Kidney (tissue), 14 donors: ENCODE measurements around the gene NUP107. TPM values are rescaled to one million over a fixed set of nuclear protein-coding genes. Genes with fewer than 3 reads are reported as not detected.

Experiments
- DNase-seq, 5 donors: peaks; one replicate each; pipeline ENCODE4 v3.0.0-alpha.2; 2013 to 2020
- FAIRE-seq: peaks from 2 replicates; lab custom pipeline; 2012; peaks lifted over from hg19 to GRCh38; lab: Jason Lieb, UNC
- H3K27ac ChIP-seq, 2 donors: one replicate each; pipeline ENCODE4 v1.7.0; 2013; ENCODE audit warnings: low read depth in 2 of 2, low read length in 2 of 2, inconsistent platforms in 1 of 2
- H3K27me3 ChIP-seq: one replicate; pipeline ENCODE4 v1.7.1; 2013; ENCODE audit warnings: low read length, inconsistent platforms; ENCODE audit not compliant: control insufficient read depth, insufficient read depth
- H3K36me3 ChIP-seq, 3 donors: one replicate each; pipeline versions ENCODE4 v1.7.0 to v1.7.1; 2013; ENCODE audit warnings: low read length in 3 of 3, control low read depth in 1 of 3, inconsistent platforms in 1 of 3; ENCODE audit not compliant: insufficient read depth in 3 of 3, control insufficient read depth in 2 of 3
- H3K4me1 ChIP-seq, 3 donors: one replicate each; pipeline versions ENCODE4 v1.7.0 to v1.7.1; 2013; ENCODE audit warnings: low read length in 3 of 3, inconsistent platforms in 1 of 3, low read depth in 1 of 3; ENCODE audit not compliant: control insufficient read depth in 2 of 3, insufficient read depth in 2 of 3
- H3K4me3 ChIP-seq, 3 donors: one replicate each; pipeline versions ENCODE4 v1.7.0 to v1.8.1; 2013; ENCODE audit warnings: low read length in 3 of 3, control low read depth in 1 of 3, inconsistent platforms in 1 of 3
- H3K9ac ChIP-seq, 3 donors: one replicate each; pipeline versions ENCODE4 v1.7.0 to v1.7.1; 2013; ENCODE audit warnings: low read length in 3 of 3, control low read depth in 1 of 3, inconsistent platforms in 1 of 3
- H3K9me3 ChIP-seq, 3 donors: one replicate each; pipeline versions ENCODE4 v1.7.0 to v1.7.1; 2013; ENCODE audit warnings: low read length in 3 of 3, control low read depth in 1 of 3, inconsistent platforms in 1 of 3; ENCODE audit not compliant: control insufficient read depth in 2 of 3, insufficient read depth in 1 of 3
- CTCF ChIP-seq: IDR thresholded peaks from 3 replicates; pipeline ENCODE4 v1.5.1; 2012; ENCODE audit warnings: mild to moderate bottlenecking, moderate library complexity, borderline replicate concordance; ENCODE audit not compliant: insufficient read depth; ENCODE audit errors: extremely low read depth
- intact Hi-C: fragments of 100-400 bp; cut with DNase I; formaldehyde crosslinking; loops from one replicate; pipeline ENCODE4 v1.11.1; 2022
- polyA plus RNA-seq: library from polyadenylated mRNA; stranded (reverse); fragments of 350-450 nt; fragmentation: Illumina TruSeq; extraction: RNeasy Lipid Tissue Mini Kit (QIAGEN cat#74804); gene quantifications from one replicate; pipeline ENCODE4 v1.2.3, GENCODE V29; 2014; ENCODE audit warnings: low read depth, low replicate concordance; ENCODE audit not compliant: insufficient read depth
- total RNA-seq: library from RNA; stranded (reverse); fragmentation: NEBNext Ultra II Directional; extraction: Animal tissue kit (Norgen Biotek cat#: 25700); gene quantifications from one replicate; pipeline ENCODE4 v1.2.1, GENCODE V29; 2021
- donor health status: control.
- donor health status: control.
- donor health status: control.
- donor health status: control.
- donor health status: control.
- donor health status: DM: yes; HTN: yes; CAD: no.
- donor health status: Normal renal cell carcinoma (clear cell type).

Gene NUP107
- total and polyA plus RNA-seq, 2 donors from 2014 or later: 10.6 to 34.4 TPM

GRCh38 chr12:68766646-68767045, 79.9 kb downstream of the NUP107 start:
- Histone ChIP-seq H3K4me1 (no peaks in the 10 kb centered on the region), H3K4me3 (no peak overlapping the region), H3K27ac (no peak overlapping the region), H3K27me3 (no peaks in the 10 kb centered on the region), H3K9ac (no peak overlapping the region), H3K36me3 (peaks cover 0 to 4% (median 2%) of the 10 kb centered on the region in 3 donors), H3K9me3 (no peaks in the 10 kb centered on the region)
- FAIRE-seq (no peak), DNase-seq (no peak)
- intact Hi-C loops: no loop called here
- TF ChIP-seq CTCF: no peak

- no peak overlapping the region for H3K27ac ChIP-seq
- FAIRE-seq: no peak
- DNase-seq: no peak
- intact Hi-C loops: no loop called here
- H3K9ac ChIP-seq: no peak overlapping the region
- H3K4me3 ChIP-seq: no peak overlapping the region
- H3K27me3 ChIP-seq: no peaks in the 10 kb centered on the region
- H3K36me3 ChIP-seq: peaks cover 0 to 4% (median 2%) of the 10 kb centered on the region in 3 donors
- H3K4me1 ChIP-seq: no peaks in the 10 kb centered on the region
- no peaks in the 10 kb centered on the region for H3K9me3 ChIP-seq
- TF ChIP-seq CTCF: no peak
Measured at GRCh38 chr12:68767191-68767590, 80.4 kb downstream of the NUP107 start.

GRCh38 chr12:68768431-68768939, 81.7 kb downstream of the NUP107 start:
- H3K9ac ChIP-seq: no peak overlapping the region
- no peak overlapping the region for H3K27ac ChIP-seq
- intact Hi-C loops: no loop called here
- FAIRE-seq: no peak
- H3K4me1 ChIP-seq: no peaks in the 10 kb centered on the region
- H3K9me3 ChIP-seq: no peaks in the 10 kb centered on the region
- H3K36me3 ChIP-seq: peaks cover 0 to 3% (median 0%) of the 10 kb centered on the region in 3 donors
- H3K27me3 ChIP-seq: no peaks in the 10 kb centered on the region
- H3K4me3 ChIP-seq: no peak overlapping the region
- no peak for DNase-seq
- TF ChIP-seq CTCF: no peak

GRCh38 chr12:68769941-68770340, 83.2 kb downstream of the NUP107 start:
- Histone ChIP-seq H3K9me3 (no peaks in the 10 kb centered on the region), H3K4me1 (no peaks in the 10 kb centered on the region), H3K36me3 (no peaks in the 10 kb centered on the region), H3K27ac (no peak overlapping the region), H3K9ac (no peak overlapping the region), H3K27me3 (no peaks in the 10 kb centered on the region), H3K4me3 (no peak overlapping the region)
- no peak for TF ChIP-seq CTCF
- DNase-seq (no peak), FAIRE-seq (no peak)
- intact Hi-C loops: no loop called here
